ENCODE measurements around the gene NOP9.

The NOP9 gene

DNA sequence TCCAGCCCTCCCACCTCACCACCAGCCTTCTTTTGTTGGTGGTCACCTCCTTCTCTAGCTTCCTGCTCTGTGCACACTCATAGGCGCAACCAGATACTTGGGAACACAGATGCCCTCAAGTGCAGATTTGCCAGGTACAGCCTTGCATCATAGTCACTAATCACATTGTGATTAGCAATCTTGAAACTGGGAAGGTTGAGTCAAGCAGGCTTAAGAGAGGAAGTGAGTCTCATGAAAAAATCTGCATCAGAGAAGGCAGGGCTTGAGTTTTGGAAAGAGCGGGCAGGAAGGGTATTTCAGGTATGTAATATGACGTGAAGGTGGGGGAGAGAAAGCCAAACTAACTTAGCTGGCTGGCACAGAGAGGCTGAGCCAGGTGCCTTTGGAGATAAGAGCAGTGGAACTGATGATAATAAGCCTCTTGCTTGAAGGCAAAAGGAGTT is 25.5 kb upstream of the NOP9 start:
- 88% methylated on average over 3 of the region's 3 CpGs for WGBS
- no peaks in the 10 kb centered on the region for H3K36me3 ChIP-seq (ENCODE audit: insufficient read depth, low read length)
- no peak overlapping the region for H3K9ac ChIP-seq (ENCODE audit: low read depth, low read length)
- no peak overlapping the region for H3K27ac ChIP-seq (ENCODE audit: low read depth, low read length)
- no peaks in the 10 kb centered on the region for H3K9me3 ChIP-seq (ENCODE audit: insufficient read depth, low read depth, low read length)
- H3K4me1 ChIP-seq (ENCODE audit: insufficient read depth, low read length): no peaks in the 10 kb centered on the region
- no peaks in the 10 kb centered on the region for H3K27me3 ChIP-seq (ENCODE audit: insufficient read depth, low read length)
- H3K4me3 ChIP-seq (ENCODE audit: low read length): no peak overlapping the region

DNA sequence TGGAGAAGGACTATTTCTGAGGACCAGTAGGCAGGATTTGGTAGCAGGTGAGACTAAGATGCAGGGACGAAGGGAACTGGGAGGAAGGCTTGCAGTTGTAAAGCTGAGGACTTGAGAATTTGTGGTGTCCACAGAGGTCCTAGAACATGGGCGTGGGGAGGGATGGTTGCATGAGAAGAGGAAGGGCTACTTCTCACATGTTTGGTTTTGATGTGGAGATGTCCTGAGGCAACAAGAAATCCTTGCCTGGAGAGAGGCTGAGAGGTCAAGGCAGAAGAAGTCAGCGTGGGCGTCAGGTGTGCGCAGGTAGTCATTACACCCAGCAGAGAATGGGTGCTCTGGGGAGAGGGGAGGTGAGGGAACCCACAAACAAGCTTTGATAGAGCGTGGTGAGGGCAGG is 22.6 kb upstream of the NOP9 start:
- Histone ChIP-seq H3K27ac (ENCODE audit: low read depth, low read length) (no peak overlapping the region), H3K4me1 (ENCODE audit: insufficient read depth, low read length) (no peaks in the 10 kb centered on the region), H3K9ac (ENCODE audit: low read depth, low read length) (no peak overlapping the region), H3K27me3 (ENCODE audit: insufficient read depth, low read length) (no peaks in the 10 kb centered on the region), H3K4me3 (ENCODE audit: low read length) (no peak overlapping the region), H3K36me3 (ENCODE audit: insufficient read depth, low read length) (no peaks in the 10 kb centered on the region), H3K9me3 (ENCODE audit: insufficient read depth, low read depth, low read length) (no peaks in the 10 kb centered on the region)
- WGBS: 94% methylated on average over 6 of the region's 6 CpGs

DNA sequence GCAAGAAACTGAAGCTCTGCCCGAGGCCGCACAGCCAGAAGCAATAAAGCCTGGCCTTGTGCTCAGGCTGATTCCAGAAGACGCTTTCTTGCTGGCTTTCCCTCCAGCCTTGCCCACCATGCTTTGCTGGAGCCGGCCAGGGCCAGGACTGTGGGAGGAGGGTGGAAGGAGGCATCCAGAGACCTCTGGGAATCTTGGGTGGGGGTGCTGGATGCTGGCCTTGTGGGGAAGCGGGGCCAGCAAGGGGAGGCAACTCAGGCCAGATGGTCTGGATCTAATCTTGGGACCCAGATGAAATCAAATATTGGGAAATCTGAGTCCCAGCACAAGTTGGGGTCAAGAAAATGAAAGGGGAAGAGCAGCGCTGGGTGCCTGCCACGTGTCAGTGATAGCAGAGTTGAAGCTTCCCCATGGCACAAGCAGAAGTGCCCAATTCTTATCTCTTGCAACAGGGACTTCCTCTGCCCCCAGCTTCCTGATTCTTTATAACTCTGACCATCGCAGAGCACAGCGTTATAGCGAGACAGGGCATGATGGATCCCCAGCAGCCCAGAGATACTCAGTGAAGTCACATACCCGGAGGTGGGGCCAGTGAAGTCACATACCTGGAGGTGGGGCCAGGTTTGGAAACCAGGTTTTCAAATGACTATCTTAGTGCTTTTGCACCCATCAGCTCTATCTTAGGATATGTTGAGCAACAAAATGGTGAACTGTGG is 21.9 kb upstream of the NOP9 start:
- Histone ChIP-seq H3K4me3 (ENCODE audit: low read length) (no peak overlapping the region), H3K9me3 (ENCODE audit: insufficient read depth, low read depth, low read length) (no peaks in the 10 kb centered on the region), H3K27me3 (ENCODE audit: insufficient read depth, low read length) (no peaks in the 10 kb centered on the region), H3K36me3 (ENCODE audit: insufficient read depth, low read length) (no peaks in the 10 kb centered on the region), H3K27ac (ENCODE audit: low read depth, low read length) (no peak overlapping the region), H3K4me1 (ENCODE audit: insufficient read depth, low read length) (no peaks in the 10 kb centered on the region), H3K9ac (ENCODE audit: low read depth, low read length) (no peak overlapping the region; the same call in 1 of the 2 replicates)
- WGBS: 94% methylated on average over 11 of the region's 11 CpGs

DNA sequence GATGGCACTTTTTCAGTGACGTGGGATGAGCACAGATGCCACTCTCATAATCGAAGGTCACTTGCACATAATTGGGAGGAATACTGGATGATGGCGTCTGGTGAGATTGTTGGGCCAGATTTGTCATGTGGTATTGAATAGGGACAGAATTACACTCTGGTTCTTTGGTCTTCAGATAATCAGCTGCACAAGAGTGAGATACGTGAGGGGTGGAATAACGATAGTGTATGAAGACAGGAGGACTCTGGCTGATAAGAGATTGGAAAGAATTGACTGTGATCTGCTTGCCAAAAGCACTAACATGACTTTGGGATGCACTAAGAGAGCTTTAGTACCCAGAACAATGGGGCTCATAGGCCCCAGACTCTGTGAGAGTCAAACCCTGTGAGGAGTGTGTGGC is 21.2 kb upstream of the NOP9 start:
- Histone ChIP-seq H3K4me3 (ENCODE audit: low read length) (no peak overlapping the region), H3K27me3 (ENCODE audit: insufficient read depth, low read length) (no peaks in the 10 kb centered on the region), H3K4me1 (ENCODE audit: insufficient read depth, low read length) (no peaks in the 10 kb centered on the region), H3K36me3 (ENCODE audit: insufficient read depth, low read length) (no peaks in the 10 kb centered on the region), H3K27ac (ENCODE audit: low read depth, low read length) (no peak overlapping the region), H3K9ac (ENCODE audit: low read depth, low read length) (no peak overlapping the region), H3K9me3 (ENCODE audit: insufficient read depth, low read depth, low read length) (no peaks in the 10 kb centered on the region)
- WGBS: 94% methylated on average over 5 of the region's 5 CpGs

DNA sequence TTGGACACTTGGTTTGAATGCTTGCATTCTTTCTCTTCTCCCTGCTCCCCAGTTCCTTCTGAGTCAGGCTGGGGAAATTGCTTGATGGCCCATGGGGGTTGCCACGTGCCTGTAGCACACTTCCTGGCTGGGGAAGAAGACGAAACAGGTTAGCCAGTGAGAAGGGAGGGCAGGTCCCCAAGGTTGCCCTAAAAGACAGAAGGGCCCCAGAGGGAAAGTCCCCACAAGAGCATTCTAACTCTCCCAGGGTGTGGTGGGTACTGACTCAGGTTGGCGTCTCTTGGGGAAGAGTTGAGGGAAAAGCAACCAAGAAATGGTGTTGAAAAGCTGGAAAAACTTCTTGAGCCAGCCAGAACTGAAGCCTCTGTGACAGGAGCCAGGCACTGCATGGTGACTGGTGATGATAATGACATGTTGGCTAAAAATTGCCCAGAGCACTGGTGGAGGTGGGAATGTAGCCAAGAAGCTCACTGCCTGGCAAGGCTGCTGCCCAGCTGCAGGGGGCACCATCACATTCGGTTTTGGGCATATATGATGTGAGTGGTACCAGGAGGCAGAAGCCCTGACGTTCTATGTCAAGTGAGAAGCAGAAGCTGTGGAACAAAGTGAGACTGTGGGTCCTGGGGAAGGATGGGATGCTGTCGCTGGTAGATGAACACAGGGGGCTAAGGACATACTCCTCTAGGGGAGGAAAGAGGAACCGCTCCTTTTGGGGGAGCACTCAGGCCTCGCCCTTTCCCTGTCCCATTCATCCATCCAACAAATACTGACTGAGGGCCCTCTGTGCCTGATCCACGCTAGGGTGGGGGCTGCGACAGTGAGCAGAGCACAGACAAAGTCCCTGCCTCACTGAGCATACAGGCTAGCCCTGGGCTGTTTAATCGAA is 20.1 kb upstream of the NOP9 start:
- H3K27me3 ChIP-seq (ENCODE audit: insufficient read depth, low read length): no peaks in the 10 kb centered on the region
- no peaks in the 10 kb centered on the region for H3K9me3 ChIP-seq (ENCODE audit: insufficient read depth, low read depth, low read length)
- no peaks in the 10 kb centered on the region for H3K36me3 ChIP-seq (ENCODE audit: insufficient read depth, low read length)
- H3K27ac ChIP-seq (ENCODE audit: low read depth, low read length): no peak overlapping the region
- H3K4me3 ChIP-seq (ENCODE audit: low read length): no peak overlapping the region
- H3K4me1 ChIP-seq (ENCODE audit: insufficient read depth, low read length): no peaks in the 10 kb centered on the region
- 90% methylated on average over 11 of the region's 11 CpGs for WGBS
- no peak overlapping the region; the same call in 1 of the 2 replicates for H3K9ac ChIP-seq (ENCODE audit: low read depth, low read length)

DNA sequence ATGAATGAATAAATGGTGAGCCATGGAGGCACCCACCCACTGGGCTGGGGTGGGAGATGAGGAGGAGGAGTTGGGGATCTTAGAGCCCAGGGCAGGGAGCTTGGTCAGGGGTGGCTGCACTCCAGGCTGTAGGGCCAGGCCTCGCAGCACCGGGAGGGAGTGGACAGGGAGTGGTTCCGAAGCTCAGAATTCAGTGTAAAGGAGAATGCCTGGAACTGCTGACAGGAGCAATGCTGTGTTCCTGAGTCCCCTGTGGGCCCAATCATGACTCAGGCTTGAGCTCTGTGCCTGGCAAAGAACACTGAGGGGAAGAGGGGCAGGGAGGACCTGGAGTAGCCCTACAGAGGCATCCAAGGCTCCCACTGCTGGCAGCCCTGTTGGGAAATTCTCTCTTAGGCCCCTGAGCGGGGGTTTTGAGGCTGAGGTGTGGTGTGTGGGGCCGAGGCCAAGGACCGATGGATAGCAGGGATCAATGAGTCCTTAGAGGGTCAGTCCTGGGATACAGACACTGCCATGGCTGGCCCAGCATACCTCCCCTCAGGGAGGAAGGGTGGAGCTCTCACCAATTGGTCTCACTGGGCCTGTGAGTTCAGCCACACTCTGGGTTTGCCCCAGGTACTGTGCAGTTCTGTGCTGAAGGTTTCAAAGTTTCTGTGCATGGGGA is 18.7 kb upstream of the NOP9 start:
- Histone ChIP-seq H3K27me3 (ENCODE audit: insufficient read depth, low read length) (no peaks in the 10 kb centered on the region), H3K27ac (ENCODE audit: low read depth, low read length) (no peak overlapping the region), H3K4me1 (ENCODE audit: insufficient read depth, low read length) (no peaks in the 10 kb centered on the region), H3K9ac (ENCODE audit: low read depth, low read length) (no peak overlapping the region), H3K9me3 (ENCODE audit: insufficient read depth, low read depth, low read length) (no peaks in the 10 kb centered on the region), H3K4me3 (ENCODE audit: low read length) (no peak overlapping the region), H3K36me3 (ENCODE audit: insufficient read depth, low read length) (no peaks in the 10 kb centered on the region)
- WGBS: 92% methylated on average over 6 of the region's 6 CpGs

DNA sequence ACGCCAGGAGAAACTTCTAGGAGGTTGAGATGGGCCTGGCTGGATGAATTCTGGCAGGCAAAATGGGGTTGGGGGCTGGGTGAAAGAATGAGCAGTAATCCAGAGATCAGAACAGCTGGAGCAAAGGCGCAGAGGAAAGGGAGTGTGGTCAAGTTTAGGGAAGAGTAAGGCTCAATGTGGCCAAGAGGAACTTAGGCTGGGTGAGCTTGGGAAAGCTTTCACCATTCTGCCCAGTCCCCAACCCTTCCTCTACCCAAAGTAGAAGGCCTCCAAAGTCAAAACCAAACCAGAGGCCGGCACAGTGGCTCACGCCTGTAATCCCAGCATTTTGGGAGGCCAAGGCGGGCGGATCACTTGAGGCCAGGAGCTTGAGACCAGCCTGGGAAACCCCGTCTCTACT is 18.0 kb upstream of the NOP9 start:
- 90% methylated on average over 7 of the region's 7 CpGs for WGBS
- H3K4me1 ChIP-seq (ENCODE audit: insufficient read depth, low read length): no peaks in the 10 kb centered on the region
- H3K9me3 ChIP-seq (ENCODE audit: insufficient read depth, low read depth, low read length): no peaks in the 10 kb centered on the region

DNA sequence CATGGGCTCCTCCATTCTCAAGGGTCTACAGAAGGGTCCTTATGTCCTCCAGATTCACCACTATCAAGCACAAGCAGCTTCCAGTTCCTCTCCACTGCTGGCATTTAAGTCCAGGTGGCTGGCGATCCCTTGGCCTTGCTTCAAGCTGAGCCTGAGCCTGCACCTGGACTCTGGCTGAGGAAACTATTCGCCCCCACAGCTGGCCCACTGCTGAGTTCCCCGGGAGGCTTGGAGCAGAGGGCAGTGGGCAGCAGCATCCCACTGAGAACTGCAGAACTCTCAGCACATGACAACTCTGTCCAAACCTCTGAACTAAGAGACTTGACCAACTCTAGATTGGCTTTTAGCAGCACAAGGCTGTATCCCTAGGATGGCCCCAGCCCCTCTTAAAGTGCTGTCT is 16.9 kb upstream of the NOP9 start:
- H3K4me3 ChIP-seq (ENCODE audit: low read length): no peak overlapping the region
- H3K27ac ChIP-seq (ENCODE audit: low read depth, low read length): no peak overlapping the region
- no peaks in the 10 kb centered on the region for H3K9me3 ChIP-seq (ENCODE audit: insufficient read depth, low read depth, low read length)
- no peaks in the 10 kb centered on the region for H3K4me1 ChIP-seq (ENCODE audit: insufficient read depth, low read length)
- H3K36me3 ChIP-seq (ENCODE audit: insufficient read depth, low read length): no peaks in the 10 kb centered on the region
- WGBS: 80% methylated on average over 3 of the region's 3 CpGs
- no peak overlapping the region for H3K9ac ChIP-seq (ENCODE audit: low read depth, low read length)
- H3K27me3 ChIP-seq (ENCODE audit: insufficient read depth, low read length): no peaks in the 10 kb centered on the region

More for the DNA sequence above, 18.0 kb upstream of the NOP9 start:
- Histone ChIP-seq H3K9ac (ENCODE audit: low read depth, low read length) (no peak overlapping the region), H3K36me3 (ENCODE audit: insufficient read depth, low read length) (no peaks in the 10 kb centered on the region), H3K4me3 (ENCODE audit: low read length) (no peak overlapping the region), H3K27ac (ENCODE audit: low read depth, low read length) (no peak overlapping the region), H3K27me3 (ENCODE audit: insufficient read depth, low read length) (no peaks in the 10 kb centered on the region)

DNA sequence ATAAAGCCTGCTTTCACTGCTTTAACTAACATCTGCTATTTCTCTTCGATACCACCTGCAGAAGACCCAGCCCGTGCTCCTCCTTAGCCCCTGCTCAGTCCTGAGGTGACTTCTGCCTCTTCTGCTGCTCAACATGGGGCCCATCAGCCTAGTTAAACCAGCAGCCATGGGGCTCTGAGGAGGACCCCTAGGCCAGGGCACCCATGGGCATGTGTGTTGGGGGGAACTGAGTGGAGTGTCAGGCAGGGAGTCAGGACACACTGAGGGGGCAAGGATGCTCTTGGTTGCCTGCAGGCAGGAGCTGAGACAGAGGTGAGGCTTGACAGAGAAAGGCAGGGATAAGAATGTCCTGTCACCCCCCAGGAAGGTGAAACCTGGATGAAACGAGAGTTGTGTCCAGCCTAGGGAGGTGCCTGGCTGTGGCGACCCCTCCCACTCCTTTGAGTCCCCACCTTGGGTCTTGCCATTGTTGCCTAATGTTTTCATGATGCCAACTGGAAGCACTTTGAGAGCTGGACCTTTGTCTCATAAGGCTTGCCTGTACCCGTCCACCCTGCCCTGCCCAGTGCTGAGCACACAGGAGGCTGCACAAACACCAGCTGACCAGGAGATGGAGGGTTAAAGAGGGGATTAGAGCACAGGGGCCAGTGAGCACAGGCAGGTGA is 15.7 kb upstream of the NOP9 start:
- H3K9me3 ChIP-seq (ENCODE audit: insufficient read depth, low read depth, low read length): no peaks in the 10 kb centered on the region
- no peaks in the 10 kb centered on the region for H3K27me3 ChIP-seq (ENCODE audit: insufficient read depth, low read length)
- H3K9ac ChIP-seq (ENCODE audit: low read depth, low read length): no peak overlapping the region
- H3K36me3 ChIP-seq (ENCODE audit: insufficient read depth, low read length): no peaks in the 10 kb centered on the region
- H3K4me1 ChIP-seq (ENCODE audit: insufficient read depth, low read length): no peaks in the 10 kb centered on the region
- no peak overlapping the region for H3K4me3 ChIP-seq (ENCODE audit: low read length)
- no peak overlapping the region for H3K27ac ChIP-seq (ENCODE audit: low read depth, low read length)
- 84% methylated on average over 5 of the region's 5 CpGs for WGBS

DNA sequence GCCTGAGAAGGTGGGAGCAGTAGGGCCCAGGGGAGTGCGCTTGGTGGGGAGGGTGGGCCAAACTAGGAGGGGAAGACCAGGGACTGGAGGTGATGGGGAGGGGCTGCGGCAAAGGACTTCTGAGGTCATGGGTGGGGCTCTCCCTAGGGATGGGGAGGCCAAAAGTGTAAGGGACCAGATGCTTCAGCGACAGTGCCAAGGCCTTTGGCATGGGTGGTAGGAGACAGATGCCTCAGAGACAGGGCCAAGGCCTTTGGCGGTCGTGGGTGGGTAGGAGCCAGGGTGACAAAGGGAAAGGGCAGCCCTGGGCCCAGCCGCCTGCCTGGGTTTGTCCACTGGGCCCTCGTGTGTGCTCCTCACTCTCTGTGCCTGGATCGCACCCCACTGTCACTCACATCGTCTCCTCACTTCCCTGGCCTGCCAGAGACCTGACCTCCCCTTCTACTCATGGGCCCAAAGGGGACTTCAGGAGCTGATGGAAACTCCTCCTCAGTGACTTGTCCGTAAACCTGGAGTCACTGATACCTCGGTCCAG is 15.1 kb upstream of the NOP9 start:
- no peaks in the 10 kb centered on the region for H3K27me3 ChIP-seq (ENCODE audit: insufficient read depth, low read length)

More for the DNA sequence above, 15.1 kb upstream of the NOP9 start:
- H3K27ac ChIP-seq (ENCODE audit: low read depth, low read length): no peak overlapping the region
- no peaks in the 10 kb centered on the region for H3K4me1 ChIP-seq (ENCODE audit: insufficient read depth, low read length)
- no peaks in the 10 kb centered on the region for H3K9me3 ChIP-seq (ENCODE audit: insufficient read depth, low read depth, low read length)
- 81% methylated on average over 11 of the region's 11 CpGs for WGBS
- no peak overlapping the region for H3K4me3 ChIP-seq (ENCODE audit: low read length)
- H3K36me3 ChIP-seq (ENCODE audit: insufficient read depth, low read length): peaks cover 4% of the 10 kb centered on the region; the same call in 1 of the 2 replicates
- no peak overlapping the region for H3K9ac ChIP-seq (ENCODE audit: low read depth, low read length)
